Measurements from ENCODE around the gene RALGPS1. TPM values are rescaled to one million over a fixed set of nuclear protein-coding genes. Genes with fewer than 3 reads are reported as not detected.

The RALGPS1 gene
- total RNA-seq, 1 experiment from 2014 or later = 18.6 TPM

DNA sequence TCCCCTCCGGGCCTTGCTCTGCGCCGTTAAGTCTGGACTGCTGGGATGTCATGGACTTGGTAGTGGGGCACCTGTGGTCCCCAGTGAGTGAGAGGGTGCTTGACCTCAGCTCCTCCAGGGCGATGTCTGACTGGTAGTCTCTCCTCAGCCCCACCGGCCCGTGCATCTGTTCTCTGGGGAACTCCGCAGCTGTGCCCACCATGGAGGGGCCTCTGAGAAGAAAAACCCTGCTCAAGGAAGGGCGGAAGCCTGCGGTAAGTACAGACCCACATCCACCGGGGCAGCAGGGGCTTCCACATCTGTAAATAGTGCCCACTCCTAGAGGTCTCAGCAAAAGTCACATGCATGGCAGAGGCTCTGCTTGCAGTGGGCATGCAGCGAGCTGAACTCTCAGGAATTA lies 297.4 kb downstream of the RALGPS1 start:
- H2BK20ac ChIP-seq (ENCODE audit: low read depth, low read length, poor library complexity, severe bottlenecking) = no peak overlapping the region
- Mint-ChIP-seq H3K4me3 (no peak overlapping the region), H3K27me3 (ENCODE audit: low read depth) (no peaks in the 10 kb centered on the region), H3K36me3 (ENCODE audit: insufficient read depth in 1 of 3, low read depth in 3 of 3) (peaks cover 0 to 3% (median 0%) of the 10 kb centered on the region in 3 experiments; a peak in 2 of 7 replicates), H3K4me1 (peaks cover 24 to 25% of the 10 kb centered on the region in 2 experiments), H3K27ac (no peak overlapping the region; a peak in 1 of 7 replicates), H3K9me3 (no peaks in the 10 kb centered on the region)
- H3K4ac ChIP-seq (ENCODE audit: low read depth, low read length) = no peak overlapping the region
- H3T11ph ChIP-seq (ENCODE audit: low read length) = no peak overlapping the region
- no peak overlapping the region for H2AK5ac ChIP-seq (ENCODE audit: insufficient read length, low read length)
- H3K79me2 ChIP-seq (ENCODE audit: insufficient read depth, low read length) = no peaks in the 10 kb centered on the region
- H3K23me2 ChIP-seq (ENCODE audit: insufficient read length, low read depth, low read length, poor library complexity, severe bottlenecking) = no peaks in the 10 kb centered on the region
- no peak overlapping the region for H3K9ac ChIP-seq (ENCODE audit: extremely low read depth, insufficient read length, low read length)
- no peak overlapping the region for H3K27ac ChIP-seq (ENCODE audit: insufficient read length, low read depth, low read length)
- no peak overlapping the region for H4K8ac ChIP-seq (replicated peaks; ENCODE audit: insufficient read length, low read depth, low read length)
- H3K56ac ChIP-seq (ENCODE audit: insufficient read length, low read depth, low read length) = no peak overlapping the region
- H3K4me2 ChIP-seq (ENCODE audit: insufficient read depth, insufficient read length, low read length) = no peak overlapping the region
- no peaks in the 10 kb centered on the region for H4K20me1 ChIP-seq (ENCODE audit: control insufficient read depth, insufficient read depth, insufficient read length)
- H2BK120ac ChIP-seq (ENCODE audit: low read depth, low read length, poor library complexity, severe bottlenecking) = no peak overlapping the region
- H3K79me1 ChIP-seq (ENCODE audit: insufficient read depth, low read depth, low read length, poor library complexity, severe bottlenecking) = no peaks in the 10 kb centered on the region
- H3K27me3 ChIP-seq (ENCODE audit: insufficient read depth, low read length) = no peaks in the 10 kb centered on the region
- H2BK15ac ChIP-seq (ENCODE audit: low read depth, low read length) = no peak overlapping the region
- DNase-seq = no peak
- no peak overlapping the region for H2BK12ac ChIP-seq (ENCODE audit: insufficient read length, low read depth, low read length)
- peaks cover 6% of the 10 kb centered on the region; the same call in 1 of the 2 replicates for H3K4me1 ChIP-seq (ENCODE audit: insufficient read depth, low read length)
- H3K23ac ChIP-seq (ENCODE audit: insufficient read length, low read depth, low read length) = no peak overlapping the region
- no CpG with 5 or more reads among the region's 11 CpGs for WGBS (ENCODE audit: extremely low coverage, insufficient read length, low lambda C conversion rate)
- no peak overlapping the region for H4K91ac ChIP-seq (ENCODE audit: insufficient read length, low read depth, low read length)
- TF ChIP-seq, protein P1, sequence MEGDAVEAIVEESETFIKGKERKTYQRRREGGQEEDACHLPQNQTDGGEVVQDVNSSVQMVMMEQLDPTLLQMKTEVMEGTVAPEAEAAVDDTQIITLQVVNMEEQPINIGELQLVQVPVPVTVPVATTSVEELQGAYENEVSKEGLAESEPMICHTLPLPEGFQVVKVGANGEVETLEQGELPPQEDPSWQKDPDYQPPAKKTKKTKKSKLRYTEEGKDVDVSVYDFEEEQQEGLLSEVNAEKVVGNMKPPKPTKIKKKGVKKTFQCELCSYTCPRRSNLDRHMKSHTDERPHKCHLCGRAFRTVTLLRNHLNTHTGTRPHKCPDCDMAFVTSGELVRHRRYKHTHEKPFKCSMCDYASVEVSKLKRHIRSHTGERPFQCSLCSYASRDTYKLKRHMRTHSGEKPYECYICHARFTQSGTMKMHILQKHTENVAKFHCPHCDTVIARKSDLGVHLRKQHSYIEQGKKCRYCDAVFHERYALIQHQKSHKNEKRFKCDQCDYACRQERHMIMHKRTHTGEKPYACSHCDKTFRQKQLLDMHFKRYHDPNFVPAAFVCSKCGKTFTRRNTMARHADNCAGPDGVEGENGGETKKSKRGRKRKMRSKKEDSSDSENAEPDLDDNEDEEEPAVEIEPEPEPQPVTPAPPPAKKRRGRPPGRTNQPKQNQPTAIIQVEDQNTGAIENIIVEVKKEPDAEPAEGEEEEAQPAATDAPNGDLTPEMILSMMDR (conservative IDR thresholded peaks at IDR 0.05) = no peak
- no peaks in the 10 kb centered on the region for H3K9me3 ChIP-seq (ENCODE audit: control insufficient read depth, low read depth, low read length)
- H4K5ac ChIP-seq (ENCODE audit: insufficient read length, low read depth, low read length) = no peak overlapping the region
- no peak overlapping the region; the same call in 1 of the 2 replicates for H3K14ac ChIP-seq (ENCODE audit: insufficient read depth, low read length)
- no peak overlapping the region for H2AFZ ChIP-seq (ENCODE audit: low read length)
- no peak overlapping the region for H2BK5ac ChIP-seq (ENCODE audit: insufficient read length, low read length)
- H3K18ac ChIP-seq (ENCODE audit: insufficient read length, low read depth, low read length) = no peak overlapping the region

All from H9 (cell line).